DND-41 (cell line): ENCODE data around the gene TAF1B.

Source experiments
- ATAC-seq: fragments of 200-7000 bp; cut with Tn5 transposase; 3 replicates; pipeline ENCODE4 v1.9.1; 2021; ENCODE audit warnings: low read depth; ENCODE audit not compliant: insufficient read depth
- DNase-seq: peaks from one replicate; pipeline ENCODE4 v3.0.0-alpha.2; 2020
- H2AFZ ChIP-seq: 2 replicates; pipeline ENCODE4 v1.6.0; 2012; ENCODE audit warnings: low read depth, low read length
- H3K27ac ChIP-seq: 2 replicates; pipeline ENCODE4 v1.5.1; 2012; ENCODE audit warnings: low read length, inconsistent platforms
- H3K27me3 ChIP-seq: fragments of 200-600 bp; sonication (generic); 2 replicates; pipeline ENCODE4 v1.6.0; 2012; ENCODE audit warnings: low read length, mild to moderate bottlenecking, inconsistent platforms; ENCODE audit not compliant: insufficient read depth, poor library complexity
- H3K36me3 ChIP-seq: 2 replicates; pipeline ENCODE4 v1.5.1; 2012; ENCODE audit warnings: low read length, inconsistent platforms; ENCODE audit not compliant: insufficient read depth
- H3K4me1 ChIP-seq: 2 replicates; pipeline ENCODE4 v1.5.1; 2012; ENCODE audit warnings: mild to moderate bottlenecking, low read length; ENCODE audit not compliant: insufficient read depth
- H3K4me2 ChIP-seq: 2 replicates; pipeline ENCODE4 v1.6.0; 2012; ENCODE audit warnings: mild to moderate bottlenecking, moderate library complexity, low read length, inconsistent platforms; ENCODE audit not compliant: insufficient read depth
- H3K4me3 ChIP-seq, 2 experiments: fragments of 200-600 bp in 1 of 2; shearing (Covaris generic) in 1 of 2; 2 replicates each; pipeline ENCODE4 v1.5.1; 2012 to 2016; ENCODE audit warnings: inconsistent platforms in 2 of 2, low read length in 2 of 2, mild to moderate bottlenecking in 2 of 2, low read depth in 1 of 2, moderate library complexity in 1 of 2
- H3K79me2 ChIP-seq: 2 replicates; pipeline ENCODE4 v1.6.0; 2012; ENCODE audit warnings: low read length, inconsistent platforms; ENCODE audit not compliant: insufficient read depth
- H3K9ac ChIP-seq: 2 replicates; pipeline ENCODE4 v1.6.0; 2012; ENCODE audit warnings: low read depth, mild to moderate bottlenecking, inconsistent platforms, low read length, moderate library complexity
- H3K9me3 ChIP-seq: 2 replicates; pipeline ENCODE4 v1.5.1; 2012; ENCODE audit warnings: low read length, moderate library complexity, mild to moderate bottlenecking, inconsistent platforms; ENCODE audit not compliant: insufficient read depth, severe bottlenecking
- H4K20me1 ChIP-seq: 2 replicates; pipeline ENCODE4 v1.6.0; 2012; ENCODE audit warnings: low read length; ENCODE audit not compliant: insufficient read depth
- CTCF ChIP-seq: IDR thresholded peaks from 2 replicates; pipeline ENCODE4 v1.5.1; 2012; ENCODE audit warnings: borderline replicate concordance, low read length, moderate library complexity, mild to moderate bottlenecking; ENCODE audit not compliant: poor library complexity, severe bottlenecking; ENCODE audit errors: extremely low read depth
- EZH2 ChIP-seq: IDR thresholded peaks from 3 replicates; pipeline ENCODE4 v1.6.1; 2012; ENCODE audit warnings: borderline replicate concordance, low read depth, mild to moderate bottlenecking, moderate library complexity, low read length, inconsistent platforms; ENCODE audit not compliant: severe bottlenecking

Gene TAF1B

GRCh38 chr2:9885036-9885684 lies 41.9 kb downstream of the TAF1B start:
- Histone ChIP-seq H2AFZ (no peak overlapping the region), H3K27ac (no peak overlapping the region), H3K4me3 (no peak overlapping the region), H3K36me3 (peaks cover 76% of the 10 kb centered on the region), H3K4me2 (no peak overlapping the region), H3K4me1 (no peaks in the 10 kb centered on the region), H3K9ac (no peak overlapping the region), H4K20me1 (no peaks in the 10 kb centered on the region), H3K79me2 (no peaks in the 10 kb centered on the region), H3K9me3 (peaks cover 14% of the 10 kb centered on the region), H3K27me3 (no peaks in the 10 kb centered on the region)
- TF ChIP-seq CTCF (no peak), EZH2 (no peak)
- DNase-seq (no peak), ATAC-seq (no peak)

- Histone ChIP-seq H3K4me2 (no peak overlapping the region), H3K36me3 (peaks cover 72% of the 10 kb centered on the region), H3K79me2 (no peaks in the 10 kb centered on the region), H3K9me3 (peaks cover 14% of the 10 kb centered on the region), H4K20me1 (no peaks in the 10 kb centered on the region), H2AFZ (no peak overlapping the region), H3K9ac (no peak overlapping the region), H3K27me3 (no peaks in the 10 kb centered on the region), H3K4me1 (no peaks in the 10 kb centered on the region), H3K4me3 (no peak overlapping the region), H3K27ac (no peak overlapping the region)
- DNase-seq = no peak
- ATAC-seq = no peak
- TF ChIP-seq EZH2 = no peak
- no peak for TF ChIP-seq CTCF
Measured at GRCh38 chr2:9887513-9887912, 44.2 kb downstream of the TAF1B start.

- DNase-seq (no peak), ATAC-seq (no peak)
- peaks cover 14% of the 10 kb centered on the region for H3K9me3 ChIP-seq
- H3K4me3 ChIP-seq = no peak overlapping the region
- no peak overlapping the region for H3K4me2 ChIP-seq
- no peaks in the 10 kb centered on the region for H3K4me1 ChIP-seq
- H3K9ac ChIP-seq = no peak overlapping the region
- H3K27ac ChIP-seq = no peak overlapping the region
- no peak overlapping the region for H2AFZ ChIP-seq
- no peaks in the 10 kb centered on the region for H3K79me2 ChIP-seq
- TF ChIP-seq CTCF (no peak), EZH2 (no peak)
- H4K20me1 ChIP-seq = no peaks in the 10 kb centered on the region
- H3K27me3 ChIP-seq = no peaks in the 10 kb centered on the region
- H3K36me3 ChIP-seq = peaks cover 50% of the 10 kb centered on the region
Measured at GRCh38 chr2:9889812-9890261, 46.6 kb downstream of the TAF1B start.

DNA sequence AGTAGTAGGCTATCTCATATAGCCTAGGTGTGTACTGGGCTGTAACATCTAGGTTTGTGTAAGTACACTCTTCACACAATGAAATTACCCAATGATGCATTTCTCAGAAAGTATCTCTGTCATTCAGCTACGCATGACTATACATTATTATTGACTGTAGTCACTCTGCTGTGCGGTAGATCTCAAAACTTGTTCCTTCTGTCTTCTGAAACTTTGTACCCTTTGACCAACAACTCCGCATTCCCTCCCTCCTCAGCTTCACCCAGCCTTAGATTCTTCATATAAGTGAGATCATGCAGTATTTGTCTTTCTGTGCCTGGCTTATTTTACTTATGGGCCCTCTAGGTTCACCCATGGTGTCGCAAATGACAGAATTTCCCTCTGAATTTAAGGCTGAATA lies 49.0 kb downstream of the TAF1B start:
- ATAC-seq = no peak

More for the DNA sequence above, 49.0 kb downstream of the TAF1B start:
- no peak for TF ChIP-seq CTCF
- TF ChIP-seq EZH2 = no peak
- Histone ChIP-seq H3K9ac (no peak overlapping the region), H3K79me2 (no peaks in the 10 kb centered on the region), H3K4me2 (no peak overlapping the region), H3K9me3 (peaks cover 6% of the 10 kb centered on the region), H3K27me3 (no peaks in the 10 kb centered on the region), H4K20me1 (no peaks in the 10 kb centered on the region), H3K27ac (no peak overlapping the region), H2AFZ (no peak overlapping the region), H3K36me3 (peaks cover 27% of the 10 kb centered on the region; the same call in 1 of the 2 replicates), H3K4me1 (no peaks in the 10 kb centered on the region), H3K4me3 (no peak overlapping the region)
- DNase-seq = no peak
